CD4-positive, alpha-beta T cell treated with Interleukin-6 for 4 hours (primary cell): ENCODE data around the gene HTT-AS.
"Not testable (repeated sequence)": the region's sequence is repeated elsewhere in the genome, so short reads cannot be mapped to it uniquely, and the experiment has no call there.

Experiments
- DNase-seq: peaks from one replicate; pipeline ENCODE4 v3.0.0-alpha.2; 2020; ENCODE audit warnings: mixed read lengths

The HTT-AS gene

DNA sequence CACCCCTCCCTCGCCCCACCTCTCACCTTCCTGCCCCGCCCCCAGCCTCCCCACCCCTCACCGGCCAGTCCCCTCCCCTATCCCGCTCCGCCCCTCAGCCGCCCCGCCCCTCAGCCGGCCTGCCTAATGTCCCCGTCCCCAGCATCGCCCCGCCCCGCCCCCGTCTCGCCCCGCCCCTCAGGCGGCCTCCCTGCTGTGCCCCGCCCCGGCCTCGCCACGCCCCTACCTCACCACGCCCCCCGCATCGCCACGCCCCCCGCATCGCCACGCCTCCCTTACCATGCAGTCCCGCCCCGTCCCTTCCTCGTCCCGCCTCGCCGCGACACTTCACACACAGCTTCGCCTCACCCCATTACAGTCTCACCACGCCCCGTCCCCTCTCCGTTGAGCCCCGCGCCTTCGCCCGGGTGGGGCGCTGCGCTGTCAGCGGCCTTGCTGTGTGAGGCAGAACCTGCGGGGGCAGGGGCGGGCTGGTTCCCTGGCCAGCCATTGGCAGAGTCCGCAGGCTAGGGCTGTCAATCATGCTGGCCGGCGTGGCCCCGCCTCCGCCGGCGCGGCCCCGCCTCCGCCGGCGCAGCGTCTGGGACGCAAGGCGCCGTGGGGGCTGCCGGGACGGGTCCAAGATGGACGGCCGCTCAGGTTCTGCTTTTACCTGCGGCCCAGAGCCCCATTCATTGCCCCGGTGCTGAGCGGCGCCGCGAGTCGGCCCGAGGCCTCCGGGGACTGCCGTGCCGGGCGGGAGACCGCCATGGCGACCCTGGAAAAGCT lies at the start of gene HTT-AS, which contains the start of gene HTT:
TSS of gene HTT-AS (minus strand) at position 461 of the 768 bp plus-strand sequence.
TSS of gene HTT (plus strand) at position 604 of the 768 bp plus-strand sequence. CDS start at position 749, 145 bp downstream.
- peak; percentile 99 for DNase-seq

DNA sequence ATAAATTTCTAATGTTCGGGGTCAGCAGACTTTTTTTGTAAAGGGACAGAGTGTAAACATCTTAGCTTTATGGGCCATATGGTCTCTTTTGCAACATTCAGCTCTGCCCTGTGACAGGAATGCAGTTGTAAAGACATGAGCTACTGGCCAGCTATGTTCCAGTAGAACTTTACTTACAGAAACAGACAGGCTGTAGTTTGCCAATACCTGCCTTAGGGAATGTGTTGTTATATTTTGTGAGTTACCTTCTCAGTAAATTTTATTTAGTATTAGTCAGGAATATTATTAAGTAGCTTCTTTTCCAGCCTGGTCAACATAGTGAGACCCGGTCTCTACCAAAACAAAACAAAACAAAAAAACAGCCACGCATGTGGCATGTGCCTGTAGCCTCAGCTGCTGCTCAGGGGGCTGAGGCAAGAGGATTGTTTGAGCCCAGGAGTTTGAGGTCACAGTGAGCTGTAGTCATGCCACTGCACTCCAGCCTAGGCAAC lies 48.9 kb upstream of the HTT-AS start:
- no peak for DNase-seq

DNA sequence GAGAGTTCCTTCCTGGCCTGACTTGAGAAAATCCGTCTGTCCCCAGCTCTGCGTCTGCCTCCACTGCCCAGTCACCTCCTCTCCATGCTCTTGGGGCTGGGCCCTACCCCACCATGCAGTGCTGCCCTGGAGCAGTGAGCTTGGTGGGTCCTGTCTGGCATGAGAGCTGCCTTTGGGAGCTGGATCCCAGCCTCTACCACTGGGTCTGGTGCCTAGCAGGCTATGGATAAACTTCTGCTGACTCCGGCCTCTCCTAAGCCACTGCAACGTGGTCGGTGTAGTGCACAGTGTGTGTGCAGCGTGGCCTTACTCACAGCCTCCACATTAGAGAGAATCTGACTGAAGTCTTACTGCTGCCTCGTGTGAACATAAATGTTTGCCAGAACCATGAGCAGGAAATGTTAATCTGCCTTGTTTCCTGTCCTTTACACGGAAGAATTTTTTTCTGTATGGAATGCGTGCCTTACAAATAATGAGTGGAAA lies 47.8 kb upstream of the HTT-AS start:
- DNase-seq: peak; percentile 13

- no peak for DNase-seq
These were observed 47.3 kb upstream of the HTT-AS start for GRCh38 chr4:3121596-3121995.

GRCh38 chr4:3121110-3121509 lies 46.8 kb upstream of the HTT-AS start:
- no peak for DNase-seq

DNA sequence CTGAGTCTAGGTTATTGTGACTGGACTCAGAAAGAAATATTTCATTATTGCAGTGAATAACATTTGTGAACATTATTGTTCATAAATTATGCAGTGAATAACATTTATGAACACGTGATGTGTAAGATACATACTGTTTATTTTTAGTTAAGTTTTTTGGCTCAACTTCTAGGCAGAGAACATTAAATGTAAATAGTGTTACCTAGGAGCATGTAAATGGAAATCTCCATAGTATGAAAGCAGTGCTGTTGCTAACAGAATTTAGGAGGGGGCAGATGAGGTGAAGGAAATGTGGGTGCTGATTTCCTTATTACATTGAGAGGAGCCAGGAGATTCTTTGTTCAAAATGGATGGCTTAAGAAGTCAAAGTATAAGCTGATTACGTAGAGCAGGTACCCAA lies 45.1 kb upstream of the HTT-AS start:
- DNase-seq: no peak

DNA sequence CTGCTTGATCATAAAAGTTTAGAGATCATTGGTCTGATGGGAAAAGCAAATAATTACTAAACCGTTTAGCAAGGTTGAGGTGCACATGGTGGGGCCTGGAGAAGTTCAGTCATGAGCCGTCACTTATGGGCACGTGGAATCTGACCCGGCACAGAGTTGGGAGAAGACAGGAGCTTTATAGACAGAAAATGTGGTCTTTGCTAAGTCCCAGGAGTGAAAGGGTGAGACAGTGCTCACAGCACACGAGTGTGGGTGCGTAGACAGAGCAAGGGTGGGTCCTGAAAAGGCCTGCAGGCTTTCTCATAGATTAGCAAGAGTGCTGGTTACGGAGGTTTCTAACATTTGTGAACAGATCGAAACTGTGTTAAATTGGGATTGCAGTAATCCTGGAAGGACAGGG lies 44.0 kb upstream of the HTT-AS start:
- DNase-seq: no peak

DNA sequence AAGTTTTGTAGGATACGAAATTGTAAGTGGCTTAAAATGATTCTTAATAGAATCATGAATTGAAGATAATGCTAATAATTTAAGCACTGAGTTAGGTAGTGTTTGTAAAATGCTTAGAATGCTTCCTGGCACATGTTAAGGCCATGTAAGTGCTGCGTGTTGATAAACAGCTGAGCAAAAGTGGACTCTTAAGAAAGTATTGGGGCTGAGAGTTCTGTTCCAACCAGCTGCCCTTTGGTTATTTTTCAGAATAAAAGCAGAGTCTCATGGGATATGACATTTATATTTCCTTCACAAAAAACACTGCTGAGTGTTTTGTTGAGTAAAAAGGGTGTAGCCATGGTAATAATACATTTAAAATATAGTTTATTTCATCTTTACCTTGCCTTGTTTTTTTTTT lies 42.6 kb upstream of the HTT-AS start:
- no peak for DNase-seq

- no peak for DNase-seq
These were observed 41.4 kb upstream of the HTT-AS start for GRCh38 chr4:3115637-3116270.

DNA sequence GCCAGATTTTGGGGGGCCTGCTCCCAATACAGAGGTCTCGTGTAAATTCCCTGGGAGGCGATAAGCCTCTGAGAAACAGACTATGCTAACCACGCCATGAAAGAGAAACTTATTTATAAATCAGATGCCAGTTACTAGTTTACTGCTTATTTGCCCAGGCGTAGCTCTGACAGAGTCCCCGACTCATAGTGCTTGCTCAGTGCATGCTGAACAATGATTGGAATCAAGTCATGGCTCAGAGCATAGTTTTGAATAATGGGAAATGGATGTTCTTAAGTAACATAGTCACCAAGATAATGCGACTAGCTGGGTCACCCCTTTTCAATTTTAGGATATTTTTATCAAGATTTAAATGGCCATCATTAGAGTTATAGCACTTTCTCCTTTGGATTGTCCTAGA lies 40.0 kb upstream of the HTT-AS start:
- DNase-seq: no peak

- no peak for DNase-seq
These were observed 38.5 kb upstream of the HTT-AS start for GRCh38 chr4:3112609-3113469.

DNA sequence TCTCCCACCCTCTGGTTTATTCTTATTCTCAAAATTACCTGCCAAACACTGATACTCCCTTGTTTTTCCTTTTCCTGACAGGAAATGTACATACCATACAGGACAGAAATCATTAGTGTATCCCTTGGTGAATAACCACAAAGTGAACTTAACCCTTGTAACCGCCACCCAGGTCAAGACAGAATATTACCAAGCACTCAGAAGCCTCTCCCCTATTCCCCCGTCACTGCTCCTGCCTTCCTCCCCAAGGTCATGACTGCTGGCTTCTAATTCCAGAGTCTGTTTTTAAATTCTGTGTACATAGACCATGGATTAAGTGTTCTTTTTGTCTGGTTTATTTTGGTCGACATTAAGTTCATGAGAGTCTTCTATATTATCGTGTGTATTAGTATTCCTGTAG lies 37.9 kb upstream of the HTT-AS start:
- DNase-seq: no peak

GRCh38 chr4:3111461-3111860 lies 37.1 kb upstream of the HTT-AS start:
- DNase-seq: no peak

GRCh38 chr4:3108211-3108610 lies 33.9 kb upstream of the HTT-AS start:
- DNase-seq: no peak

DNA sequence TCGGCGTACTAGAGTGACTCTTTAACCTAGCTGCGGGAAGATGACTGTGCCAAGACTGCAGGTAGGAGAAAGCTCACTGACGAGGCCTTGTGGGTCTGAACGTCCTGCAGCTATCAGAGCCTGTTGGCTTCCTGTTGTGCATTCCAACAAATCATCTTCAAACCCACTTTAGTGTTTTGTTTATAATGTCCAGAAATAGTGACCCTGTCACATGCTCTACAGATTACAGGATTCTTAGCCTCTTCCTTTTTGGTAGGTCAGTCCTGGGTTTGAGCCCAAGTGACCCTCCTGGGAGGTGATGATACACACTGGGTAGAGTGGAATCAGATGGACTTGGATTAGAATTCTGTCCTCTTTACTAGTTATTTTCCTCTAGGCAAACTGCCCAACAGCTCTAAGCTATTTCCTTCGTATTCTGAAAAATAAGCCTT lies 33.4 kb upstream of the HTT-AS start:
- DNase-seq: no peak

DNA sequence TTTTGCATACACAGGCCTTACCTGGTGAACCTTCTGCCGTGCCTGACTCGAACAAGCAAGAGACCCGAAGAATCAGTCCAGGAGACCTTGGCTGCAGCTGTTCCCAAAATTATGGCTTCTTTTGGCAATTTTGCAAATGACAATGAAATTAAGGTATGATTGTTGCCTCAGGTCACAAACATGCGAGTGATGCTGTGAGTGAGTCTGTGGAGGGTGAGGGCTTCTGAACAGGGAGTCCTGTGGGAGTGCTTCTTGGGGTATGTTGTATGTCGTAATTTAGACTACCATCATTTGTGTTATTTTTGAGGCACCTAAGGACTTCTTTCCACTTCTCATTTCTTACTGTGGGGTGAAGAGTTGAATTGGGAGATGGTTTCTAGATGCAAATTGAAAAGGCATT lies 32.9 kb upstream of the HTT-AS start:
- no peak for DNase-seq

DNA sequence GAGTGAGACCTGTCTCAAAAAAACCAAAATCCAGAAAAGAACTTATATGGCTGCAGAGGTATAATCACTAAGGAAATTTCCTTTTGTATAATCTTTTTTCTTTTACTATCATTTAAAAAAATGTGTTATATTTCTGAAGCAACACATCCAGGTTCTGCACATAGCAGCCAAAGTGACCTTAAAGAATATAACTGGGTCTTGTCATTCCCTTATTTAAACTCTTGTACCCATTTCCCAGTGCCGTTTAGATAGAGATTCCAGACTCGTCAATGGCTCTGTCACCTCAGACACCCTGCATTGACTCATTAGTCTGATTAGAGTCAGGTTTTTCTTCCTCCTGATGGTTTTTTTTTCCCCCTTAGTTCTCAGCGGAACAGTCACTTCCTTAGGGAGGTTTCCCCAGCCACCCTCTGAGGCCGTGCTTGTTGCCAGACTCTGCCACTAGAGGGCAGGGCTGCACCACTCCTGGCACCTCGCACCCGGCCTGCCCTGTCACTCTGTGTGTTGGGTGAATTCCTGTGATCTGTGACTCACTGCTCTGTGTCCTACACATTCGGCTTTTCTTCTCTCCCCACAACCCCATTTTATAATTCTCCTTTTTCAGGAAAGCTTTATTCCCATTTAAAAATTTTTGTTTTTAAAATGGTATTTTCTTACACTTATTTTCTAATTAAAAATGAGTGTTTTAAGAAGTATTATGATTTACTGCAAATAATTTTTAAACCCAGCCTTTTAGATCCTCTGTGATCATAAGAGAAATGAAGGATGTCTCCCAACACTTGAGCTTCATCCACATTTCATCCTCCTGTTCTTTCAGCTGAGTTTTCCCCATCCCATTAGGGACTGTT lies 32.2 kb upstream of the HTT-AS start:
- DNase-seq: peak; percentile 89

- no peak for DNase-seq
These were observed 24.0 kb upstream of the HTT-AS start for GRCh38 chr4:3098346-3098745.

- no peak for DNase-seq
These were observed 21.9 kb upstream of the HTT-AS start for GRCh38 chr4:3096202-3096601.

DNA sequence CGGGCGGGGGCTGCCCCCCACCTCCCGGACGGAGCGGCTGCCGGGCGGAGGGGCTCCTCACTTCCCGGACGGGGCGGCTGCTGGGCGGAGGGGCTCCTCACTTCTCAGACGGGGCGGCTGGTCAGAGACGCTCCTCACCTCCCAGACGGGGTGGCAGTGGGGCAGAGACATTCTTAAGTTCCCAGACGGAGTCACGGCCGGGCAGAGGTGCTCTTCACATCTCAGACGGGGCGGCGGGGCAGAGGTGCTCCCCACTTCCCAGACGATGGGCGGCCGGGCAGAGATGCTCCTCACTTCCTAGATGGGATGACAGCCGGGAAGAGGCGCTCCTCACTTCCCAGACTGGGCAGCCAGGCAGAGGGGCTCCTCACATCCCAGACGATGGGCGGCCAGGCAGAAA lies 20.4 kb upstream of the HTT-AS start:
- not testable (repeated sequence) for DNase-seq

GRCh38 chr4:3091464-3091863 lies 17.1 kb upstream of the HTT-AS start:
- DNase-seq: no peak
